ENCODE results near the gene FSTL4. TPM values are rescaled to one million over a fixed set of nuclear protein-coding genes. Genes with fewer than 3 reads are reported as not detected.
A peak's percentile ranks its signal among the peaks of the same experiment; 100 is the strongest.

Gene FSTL4
- total and polyA plus RNA-seq, 2 of the 13 experiments (the other 11 are each of a cell fraction or from before 2014, with no cell fraction given): 2.1 to 3.0 TPM

DNA sequence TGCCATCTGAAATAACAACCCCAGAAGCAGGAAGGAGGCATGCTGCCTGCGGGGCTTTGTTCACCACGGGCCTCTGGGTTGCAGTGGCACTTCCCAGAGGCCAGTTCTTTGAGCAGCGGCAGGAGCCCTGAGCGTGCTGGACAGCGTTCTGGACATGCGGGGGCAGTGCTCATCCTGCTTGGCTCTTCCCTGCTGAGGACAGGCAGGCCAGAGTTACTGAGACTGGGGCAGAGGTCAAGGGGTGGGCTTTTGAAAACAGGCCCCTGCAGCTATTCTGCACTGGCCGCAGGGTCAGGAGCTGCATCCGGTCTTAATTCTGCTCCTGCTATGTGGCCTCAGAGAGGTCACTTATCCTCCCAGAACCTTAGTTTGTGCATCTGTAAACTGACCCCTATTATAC is 258.6 kb downstream of the FSTL4 start (continued):
- peak; percentile 43; the same call in 1 of the 2 replicates for TF ChIP-seq PPARG (CRISPR knock-in tag; conservative IDR thresholded peaks at IDR 0.05)

DNA sequence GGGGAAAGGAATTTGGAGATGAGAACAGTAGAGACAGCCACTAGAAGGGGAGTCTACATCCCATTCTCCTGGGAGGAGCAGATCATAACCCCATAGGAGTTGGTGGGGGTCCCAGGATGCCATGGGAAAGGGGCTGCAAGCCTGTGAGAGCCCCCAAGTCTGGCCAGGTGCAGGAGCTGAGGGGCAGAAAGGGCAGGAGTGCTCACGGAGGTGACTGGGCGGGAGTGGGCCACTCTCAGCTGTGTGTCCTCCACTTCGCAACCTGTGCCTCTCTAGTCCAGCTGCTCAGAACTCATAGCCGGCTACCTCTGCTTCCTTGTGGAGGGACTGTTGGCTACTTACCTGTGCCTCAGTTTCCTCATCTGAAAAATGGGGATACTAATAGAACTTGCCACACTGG is 263.9 kb downstream of the FSTL4 start:
- FAIRE-seq: no peak
- 100% methylated on average over 1 of the region's 4 CpGs for WGBS (ENCODE audit: low lambda C conversion rate)
- POLR2A ChIA-PET: no interaction called here

DNA sequence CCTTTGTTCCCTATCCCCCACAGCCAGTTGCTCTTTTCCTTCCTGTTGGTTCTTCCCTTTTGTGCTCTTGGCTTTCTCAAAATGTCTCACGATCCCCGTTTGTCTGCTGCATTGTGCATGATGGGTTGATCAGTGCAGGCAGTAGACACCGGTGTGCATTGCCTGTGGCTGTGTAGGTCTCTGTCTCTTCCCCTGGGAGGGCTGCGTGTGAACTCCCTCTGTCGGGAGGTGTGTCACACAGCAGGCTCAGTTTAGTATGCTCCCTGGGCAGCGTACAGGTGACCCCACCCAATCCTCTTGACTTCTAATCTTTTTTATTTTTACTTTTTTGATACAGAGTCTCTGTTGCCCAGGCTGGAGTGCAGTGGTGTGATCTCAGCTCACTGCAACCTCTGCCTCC is 265.3 kb downstream of the FSTL4 start:
- CTCF ChIA-PET (ENCODE audit: low intra/inter-chr PET ratio, low total read pairs): interaction anchor here (0.7 kb wide), 1 partner anchor 236 kb away, joined by 3 read pairs; no protein-coding TSS in a partner anchor
- ATAC-seq: peak; percentile 97
- no peak for TF ChIP-seq CEBPG (CRISPR knock-in tag; IDR thresholded peaks at IDR 0.05)
- no peak for TF ChIP-seq ZFYVE20 (CRISPR knock-in tag; IDR thresholded peaks at IDR 0.05; ENCODE audit: borderline replicate concordance, low read depth)
- no peak for TF ChIP-seq SYNCRIP (IDR thresholded peaks at IDR 0.05; ENCODE audit: insufficient read depth, low read depth, low read length)
- TF ChIP-seq NFRKB (IDR thresholded peaks at IDR 0.05): no peak
- TF ChIP-seq CENPT (CRISPR knock-in tag; IDR thresholded peaks at IDR 0.05; ENCODE audit: low read depth): no peak
- TF ChIP-seq, protein P1, sequence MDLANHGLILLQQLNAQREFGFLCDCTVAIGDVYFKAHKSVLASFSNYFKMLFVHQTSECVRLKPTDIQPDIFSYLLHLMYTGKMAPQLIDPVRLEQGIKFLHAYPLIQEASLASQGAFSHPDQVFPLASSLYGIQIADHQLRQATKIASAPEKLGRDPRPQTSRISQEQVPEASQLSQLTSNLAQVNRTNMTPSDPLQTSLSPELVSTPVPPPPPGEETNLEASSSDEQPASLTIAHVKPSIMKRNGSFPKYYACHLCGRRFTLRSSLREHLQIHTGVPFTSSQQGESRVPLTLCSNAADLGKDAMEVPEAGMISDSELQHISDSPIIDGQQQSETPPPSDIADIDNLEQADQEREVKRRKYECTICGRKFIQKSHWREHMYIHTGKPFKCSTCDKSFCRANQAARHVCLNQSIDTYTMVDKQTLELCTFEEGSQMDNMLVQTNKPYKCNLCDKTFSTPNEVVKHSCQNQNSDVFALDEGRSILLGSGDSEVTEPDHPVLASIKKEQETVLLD (CRISPR knock-in tag; IDR thresholded peaks at IDR 0.05; ENCODE audit: low read depth): no peak
- TF ChIP-seq PRMT3 (CRISPR knock-in tag; IDR thresholded peaks at IDR 0.05; ENCODE audit: borderline replicate concordance, low read depth): no peak
- TF ChIP-seq ZNF451 (CRISPR knock-in tag; IDR thresholded peaks at IDR 0.05): no peak
- TF ChIP-seq, protein P2, sequence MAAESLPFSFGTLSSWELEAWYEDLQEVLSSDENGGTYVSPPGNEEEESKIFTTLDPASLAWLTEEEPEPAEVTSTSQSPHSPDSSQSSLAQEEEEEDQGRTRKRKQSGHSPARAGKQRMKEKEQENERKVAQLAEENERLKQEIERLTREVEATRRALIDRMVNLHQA (CRISPR knock-in tag; IDR thresholded peaks at IDR 0.05): no peak

More for the DNA sequence above, 263.9 kb downstream of the FSTL4 start:
- TF ChIP-seq, protein P3, sequence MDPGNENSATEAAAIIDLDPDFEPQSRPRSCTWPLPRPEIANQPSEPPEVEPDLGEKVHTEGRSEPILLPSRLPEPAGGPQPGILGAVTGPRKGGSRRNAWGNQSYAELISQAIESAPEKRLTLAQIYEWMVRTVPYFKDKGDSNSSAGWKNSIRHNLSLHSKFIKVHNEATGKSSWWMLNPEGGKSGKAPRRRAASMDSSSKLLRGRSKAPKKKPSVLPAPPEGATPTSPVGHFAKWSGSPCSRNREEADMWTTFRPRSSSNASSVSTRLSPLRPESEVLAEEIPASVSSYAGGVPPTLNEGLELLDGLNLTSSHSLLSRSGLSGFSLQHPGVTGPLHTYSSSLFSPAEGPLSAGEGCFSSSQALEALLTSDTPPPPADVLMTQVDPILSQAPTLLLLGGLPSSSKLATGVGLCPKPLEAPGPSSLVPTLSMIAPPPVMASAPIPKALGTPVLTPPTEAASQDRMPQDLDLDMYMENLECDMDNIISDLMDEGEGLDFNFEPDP (CRISPR knock-in tag; conservative IDR thresholded peaks at IDR 0.05): no peak
- TF ChIP-seq PHF8 (CRISPR knock-in tag; IDR thresholded peaks at IDR 0.05) (no peak), ZNF333 (CRISPR knock-in tag; IDR thresholded peaks at IDR 0.05; ENCODE audit: borderline replicate concordance) (no peak), SUZ12 (IDR thresholded peaks at IDR 0.05; ENCODE audit: low read depth, low read length) (no peak), MAFG (CRISPR knock-in tag; IDR thresholded peaks at IDR 0.05) (no peak), TP53 (CRISPR knock-in tag; conservative IDR thresholded peaks at IDR 0.05) (no peak), CBX5 (CRISPR knock-in tag; IDR thresholded peaks at IDR 0.05; ENCODE audit: borderline replicate concordance) (no peak), ZMYM3 (CRISPR knock-in tag; IDR thresholded peaks at IDR 0.05) (no peak)
- H3K4me1 ChIP-seq (ENCODE audit: insufficient read depth, low read length): no peaks in the 10 kb centered on the region
- no peak overlapping the region for H3K4me2 ChIP-seq (ENCODE audit: low read depth, low read length)
- DNase-seq (ENCODE audit: low spot score): no peak
- H4K20me1 ChIP-seq (ENCODE audit: insufficient read depth, low read length): no peaks in the 10 kb centered on the region
- H3K9me3 ChIP-seq (ENCODE audit: low read length): no peaks in the 10 kb centered on the region
- H3K79me2 ChIP-seq (ENCODE audit: insufficient read depth, low read length): no peaks in the 10 kb centered on the region
- no peak overlapping the region for H2AFZ ChIP-seq (ENCODE audit: low read length)
- intact Hi-C loops (cut with micrococcal nuclease; ENCODE audit: unreplicated experiment): no loop called here
- no peak overlapping the region for H3K4me3 ChIP-seq (replicated peaks in 1 of 3; ENCODE audit: insufficient read depth in 1 of 3, low read depth in 2 of 3, low read length in 3 of 3)
- CTCF ChIA-PET (ENCODE audit: low intra/inter-chr PET ratio, low total read pairs): no interaction called here
- BruUV-seq (replicated peaks): no TSS peak
- in situ Hi-C loops (cut with HindIII; ENCODE audit: extremely low pct_ligation_motif_present, low pct_unique_long_range_greater_than_20kb): no loop called here
- no peaks in the 10 kb centered on the region for H3K27me3 ChIP-seq (ENCODE audit: control insufficient read depth in 1 of 2, insufficient read depth in 2 of 2, low read length in 2 of 2)
- H3K36me3 ChIP-seq (replicated peaks in 1 of 2; ENCODE audit: control insufficient read depth in 1 of 2, insufficient read depth in 2 of 2, low read length in 2 of 2): no peaks in the 10 kb centered on the region
- ATAC-seq: no peak
- no peak overlapping the region for H3K9ac ChIP-seq (ENCODE audit: insufficient read depth, low read depth, low read length)
- no peak overlapping the region for H3K27ac ChIP-seq (ENCODE audit: extremely low read length, insufficient read depth, low read length)

More for the DNA sequence above, 265.3 kb downstream of the FSTL4 start:
- Histone ChIP-seq H3K79me2 (ENCODE audit: insufficient read depth, low read length) (no peaks in the 10 kb centered on the region), H3K36me3 (replicated peaks in 1 of 2; ENCODE audit: control insufficient read depth in 1 of 2, insufficient read depth in 2 of 2, low read length in 2 of 2) (no peaks in the 10 kb centered on the region), H4K20me1 (ENCODE audit: insufficient read depth, low read length) (no peaks in the 10 kb centered on the region), H3K27ac (ENCODE audit: extremely low read length, insufficient read depth, low read length) (no peak overlapping the region), H3K27me3 (ENCODE audit: control insufficient read depth in 1 of 2, insufficient read depth in 2 of 2, low read length in 2 of 2) (no peaks in the 10 kb centered on the region), H2AFZ (ENCODE audit: low read length) (no peak overlapping the region), H3K9ac (ENCODE audit: insufficient read depth, low read depth, low read length) (no peak overlapping the region), H3K4me2 (ENCODE audit: low read depth, low read length) (no peak overlapping the region), H3K4me1 (ENCODE audit: insufficient read depth, low read length) (no peaks in the 10 kb centered on the region), H3K4me3 (replicated peaks in 1 of 3; ENCODE audit: insufficient read depth in 1 of 3, low read depth in 2 of 3, low read length in 3 of 3) (no peak overlapping the region), H3K9me3 (ENCODE audit: low read length) (no peaks in the 10 kb centered on the region)
- intact Hi-C loops (cut with micrococcal nuclease; ENCODE audit: unreplicated experiment): no loop called here
- WGBS (ENCODE audit: low lambda C conversion rate): 17% methylated on average over 6 of the region's 6 CpGs
- in situ Hi-C loops (cut with HindIII; ENCODE audit: extremely low pct_ligation_motif_present, low pct_unique_long_range_greater_than_20kb): no loop called here
- peak; percentile 29 for DNase-seq (ENCODE audit: low spot score)
- no TSS peak for BruUV-seq (replicated peaks)
- POLR2A ChIA-PET: no interaction called here
- peak; percentile 42 for FAIRE-seq

Data from HepG2 (cell line).